Retinal pigment epithelial cell (primary cell): ENCODE measurements around the gene MYBPH.

Experiments used
- DNase-seq: peaks from one replicate; pipeline ENCODE4 v3.0.0-alpha.2; 2010; ENCODE audit warnings: low read depth
- H3K4me3 ChIP-seq: 2 replicates; pipeline ENCODE4 v1.5.1; 2011; ENCODE audit warnings: mild to moderate bottlenecking, low read length, control low read depth, moderate library complexity
- CTCF ChIP-seq: conservative IDR thresholded peaks from 2 replicates; pipeline ENCODE4 v1.5.1; 2011; ENCODE audit warnings: low read depth, low read length, control low read depth, inconsistent platforms

MYBPH gene, protein sequence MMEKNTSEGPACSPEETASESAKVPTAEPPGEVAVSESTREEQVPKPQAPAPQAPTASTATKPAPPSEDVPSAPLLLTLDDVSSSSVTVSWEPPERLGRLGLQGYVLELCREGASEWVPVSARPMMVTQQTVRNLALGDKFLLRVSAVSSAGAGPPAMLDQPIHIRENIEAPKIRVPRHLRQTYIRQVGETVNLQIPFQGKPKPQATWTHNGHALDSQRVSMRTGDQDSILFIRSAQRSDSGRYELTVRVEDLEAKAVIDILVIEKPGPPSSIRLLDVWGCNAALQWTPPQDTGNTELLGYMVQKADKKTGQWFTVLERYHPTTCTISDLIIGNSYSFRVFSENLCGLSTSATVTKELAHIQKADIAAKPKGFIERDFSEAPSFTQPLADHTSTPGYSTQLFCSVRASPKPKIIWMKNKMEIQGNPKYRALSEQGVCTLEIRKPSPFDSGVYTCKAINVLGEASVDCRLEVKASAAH

DNA sequence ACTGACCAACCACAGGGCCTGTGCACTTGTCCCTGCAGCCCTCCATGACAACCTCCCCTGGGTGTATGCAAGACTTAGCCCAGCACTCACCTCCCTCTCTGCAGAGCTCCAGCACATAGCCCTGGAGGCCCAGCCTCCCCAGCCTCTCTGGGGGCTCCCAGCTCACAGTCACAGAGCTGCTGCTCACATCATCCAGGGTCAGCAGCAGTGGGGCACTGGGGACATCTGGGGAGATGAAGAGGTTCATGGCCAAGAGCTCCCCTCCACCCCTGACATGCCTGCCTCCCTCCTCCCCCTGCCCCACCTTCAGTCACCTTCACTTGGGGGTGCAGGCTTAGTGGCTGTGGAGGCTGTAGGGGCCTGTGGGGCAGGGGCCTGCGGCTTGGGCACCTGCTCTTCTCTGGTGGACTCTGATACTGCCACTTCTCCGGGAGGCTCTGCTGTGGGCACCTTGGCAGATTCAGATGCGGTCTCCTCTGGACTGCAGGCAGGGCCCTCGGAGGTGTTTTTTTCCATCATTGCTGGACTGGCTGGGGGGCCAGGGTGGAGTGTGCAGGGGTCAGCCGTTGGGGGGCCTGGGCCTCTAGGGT is at the start of gene MYBPH:
Gene MYBPH, minus strand, starts transcription at position 590 of the 590 bp plus-strand sequence. Its CDS starts 71 bp downstream, at position 519.
- no peak for DNase-seq
- TF ChIP-seq CTCF: no peak
- H3K4me3 ChIP-seq: no peak within 1 kb of the TSS

DNA sequence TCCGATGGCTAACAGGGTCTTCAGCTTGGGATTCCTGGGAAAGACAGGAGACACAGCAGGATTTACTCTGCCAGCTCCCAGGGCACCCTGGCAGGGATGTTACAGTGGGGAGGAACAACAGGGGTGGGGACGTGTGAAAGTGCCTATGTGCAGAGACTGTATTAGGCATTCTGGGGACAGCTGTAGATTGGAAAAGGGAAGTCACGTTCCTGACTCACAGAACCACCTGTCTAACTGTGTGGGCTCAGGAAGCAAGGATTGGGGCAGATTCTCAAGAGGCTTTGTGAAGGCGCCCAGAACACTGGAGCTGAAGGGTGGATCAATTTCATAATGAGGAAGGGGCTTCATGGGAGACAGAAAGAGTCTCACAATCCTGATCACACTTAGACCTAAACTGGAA is 49.4 kb upstream of the MYBPH start:
- no peak overlapping the region for H3K4me3 ChIP-seq
- no peak for TF ChIP-seq CTCF
- no peak for DNase-seq

DNA sequence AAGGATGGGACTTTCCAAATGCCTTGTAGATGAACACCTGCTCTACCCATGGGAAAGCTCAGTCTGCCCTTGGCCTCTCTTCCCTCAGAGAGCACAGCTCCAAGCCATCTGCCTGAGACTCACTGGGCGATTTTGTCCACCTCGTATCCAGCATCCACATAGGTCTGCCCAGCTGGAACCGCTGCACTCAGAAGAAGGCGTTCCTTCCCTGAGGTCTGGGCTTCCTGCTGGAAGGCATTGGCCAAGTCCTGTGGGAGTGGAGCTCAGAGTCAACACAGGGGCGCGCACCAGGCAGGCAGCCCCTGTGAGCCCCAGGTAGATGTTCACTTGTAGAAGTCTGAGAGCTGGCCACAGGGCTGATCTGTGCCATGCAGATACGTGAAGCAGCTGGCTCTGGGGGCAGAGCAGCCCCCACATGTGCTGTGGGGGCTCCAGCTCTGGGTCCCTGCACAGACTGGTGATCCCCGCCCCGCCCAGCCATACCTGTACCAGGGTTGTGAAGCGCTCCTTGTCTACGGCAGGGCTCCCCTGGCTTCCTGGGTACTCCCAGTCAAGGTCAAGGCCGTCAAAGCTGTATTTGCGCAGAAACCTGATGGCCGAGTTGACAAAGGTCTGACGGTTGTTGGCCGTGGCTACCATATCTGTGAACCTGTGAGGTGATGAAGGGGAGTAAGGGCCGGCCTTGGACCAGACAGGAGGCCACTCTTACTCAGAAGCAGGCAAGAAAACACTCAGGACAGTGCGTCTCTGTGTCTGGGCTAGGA is 47.6 kb upstream of the MYBPH start:
- TF ChIP-seq CTCF: no peak
- H3K4me3 ChIP-seq: no peak overlapping the region
- DNase-seq: no peak

GRCh38 chr1:203219934-203220333 is 44.3 kb upstream of the MYBPH start:
- no peak for TF ChIP-seq CTCF
- no peak for DNase-seq
- H3K4me3 ChIP-seq: no peak overlapping the region

- no peak for TF ChIP-seq CTCF
- H3K4me3 ChIP-seq: no peak overlapping the region
- DNase-seq: no peak
Observed at GRCh38 chr1:203219171-203219570, 43.5 kb upstream of the MYBPH start.

DNA sequence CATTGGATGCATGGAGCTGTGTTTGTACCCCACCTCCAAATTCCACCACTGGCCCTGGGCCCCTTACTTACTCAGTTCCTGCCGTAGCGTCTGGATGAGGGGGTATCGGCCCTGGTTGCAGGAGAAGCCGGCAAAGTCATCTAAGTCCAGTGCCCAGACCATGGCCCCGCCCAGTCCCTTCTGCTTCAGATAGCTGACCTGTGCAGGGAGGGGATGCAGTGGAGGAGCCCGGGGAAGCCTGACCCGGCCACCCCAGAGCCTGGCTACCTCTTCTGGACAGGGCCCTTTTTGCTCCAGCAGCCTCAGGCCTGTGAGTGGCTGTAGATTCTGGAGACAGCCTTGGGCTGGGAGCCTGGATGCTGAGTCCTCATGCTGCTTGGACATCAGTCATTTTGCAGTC is 42.0 kb upstream of the MYBPH start:
- no peak for DNase-seq
- TF ChIP-seq CTCF: no peak

More for the DNA sequence above, 42.0 kb upstream of the MYBPH start:
- H3K4me3 ChIP-seq: no peak overlapping the region
